LNCAP (cell line): ENCODE data around the gene COL4A1.

Experiments
- CTCF ChIP-seq: fragments of 450-650 bp; IDR thresholded peaks from 2 replicates; pipeline ENCODE4 v1.5.1; 2017; ENCODE audit warnings: mild to moderate bottlenecking

The COL4A1 gene

DNA sequence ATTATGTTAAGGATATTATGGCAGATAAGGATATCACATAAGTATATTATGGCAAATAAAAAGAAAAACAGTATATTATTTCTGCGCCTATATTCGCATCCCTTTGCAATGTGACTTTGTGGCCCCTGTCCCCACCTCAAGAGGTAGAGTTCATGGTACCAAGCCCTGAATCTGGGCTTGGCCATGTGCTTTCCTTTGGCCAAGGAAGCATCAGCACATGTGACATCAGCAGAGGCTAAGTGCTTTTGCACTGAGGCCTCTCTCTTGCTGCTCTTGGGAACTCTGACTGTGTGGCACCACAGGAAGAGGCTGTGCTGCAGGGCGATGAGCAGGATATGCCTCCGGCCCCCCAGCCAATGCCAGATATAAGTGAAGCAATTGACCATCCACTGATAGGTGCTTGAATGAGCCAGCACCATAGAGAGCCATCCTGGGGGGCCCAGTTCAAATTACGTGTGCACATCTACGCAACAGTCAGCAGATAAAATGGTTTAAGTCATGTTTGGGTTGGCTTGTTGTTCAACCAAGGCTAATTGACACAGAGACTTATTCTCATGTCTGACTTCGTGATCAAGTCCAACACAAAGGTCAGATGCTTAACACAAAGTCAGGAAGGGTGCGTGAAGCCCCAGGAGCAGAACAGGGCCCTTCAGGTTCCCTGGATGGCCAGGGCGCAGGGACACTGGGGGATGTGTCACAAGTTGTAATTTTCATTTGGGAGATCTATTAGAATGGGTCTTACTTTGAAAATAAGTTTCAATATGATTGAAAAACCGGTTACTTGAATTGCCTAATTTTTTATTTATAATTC lies 173.3 kb downstream of the COL4A1 start:
- TF ChIP-seq CTCF: no peak

DNA sequence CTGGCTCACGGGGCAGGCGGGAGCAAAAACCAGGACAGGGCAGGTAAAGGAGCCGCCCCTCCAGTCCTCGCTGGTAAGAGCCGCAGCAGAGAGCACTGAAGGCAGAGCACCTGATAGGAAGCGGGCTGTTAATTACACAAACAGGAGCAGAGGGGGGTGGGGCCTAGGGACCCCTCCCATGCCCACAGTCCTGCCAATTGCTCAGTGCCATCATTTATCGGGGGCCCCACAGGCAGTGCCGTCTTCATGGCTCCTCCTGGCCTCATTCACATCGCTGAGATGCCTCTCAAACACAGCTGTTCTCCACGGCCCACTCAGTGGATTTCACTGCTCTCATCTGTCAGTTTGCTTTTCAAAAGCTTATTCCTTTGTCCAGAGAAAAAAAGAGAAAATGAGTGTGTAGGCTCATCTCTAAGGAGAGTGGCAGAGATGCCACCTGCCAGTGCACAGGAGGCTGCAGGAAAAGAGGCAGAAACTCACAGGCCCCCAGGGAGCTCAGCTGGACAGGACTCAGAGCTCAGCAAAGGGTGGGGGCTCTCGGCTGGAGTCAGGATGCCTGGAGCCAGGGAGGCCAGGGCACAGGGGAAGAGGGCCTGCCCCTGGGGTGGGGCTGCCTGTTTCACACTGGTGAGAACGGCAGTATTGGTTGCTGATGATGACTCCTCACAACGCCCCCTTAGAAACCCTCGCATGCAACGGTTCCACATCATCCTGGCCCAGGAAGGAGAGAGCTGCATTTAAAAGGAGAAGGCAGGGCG lies 174.6 kb downstream of the COL4A1 start:
- TF ChIP-seq CTCF: no peak

- TF ChIP-seq CTCF: no peak
Measured at GRCh38 chr13:110131424-110131823, 175.5 kb downstream of the COL4A1 start.

DNA sequence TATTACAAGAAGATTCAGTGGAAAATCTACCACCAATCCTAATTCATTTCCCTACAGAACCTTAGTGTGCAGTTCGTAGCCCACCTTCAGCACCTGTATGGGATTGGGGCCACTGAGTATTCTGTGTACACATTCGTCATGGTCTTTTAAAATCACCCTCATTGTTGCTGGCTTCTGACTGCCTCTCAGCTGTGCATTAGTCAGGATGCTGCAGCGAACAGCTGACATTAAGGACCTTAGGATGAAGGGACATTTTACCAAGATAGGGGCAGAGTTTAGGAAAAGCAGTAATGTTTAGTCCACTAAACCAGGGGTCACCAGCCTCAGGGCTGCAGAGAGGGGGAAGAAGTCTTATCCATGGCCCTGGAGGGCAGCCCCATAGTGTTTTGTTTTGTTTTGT lies 176.5 kb downstream of the COL4A1 start:
- no peak for TF ChIP-seq CTCF

DNA sequence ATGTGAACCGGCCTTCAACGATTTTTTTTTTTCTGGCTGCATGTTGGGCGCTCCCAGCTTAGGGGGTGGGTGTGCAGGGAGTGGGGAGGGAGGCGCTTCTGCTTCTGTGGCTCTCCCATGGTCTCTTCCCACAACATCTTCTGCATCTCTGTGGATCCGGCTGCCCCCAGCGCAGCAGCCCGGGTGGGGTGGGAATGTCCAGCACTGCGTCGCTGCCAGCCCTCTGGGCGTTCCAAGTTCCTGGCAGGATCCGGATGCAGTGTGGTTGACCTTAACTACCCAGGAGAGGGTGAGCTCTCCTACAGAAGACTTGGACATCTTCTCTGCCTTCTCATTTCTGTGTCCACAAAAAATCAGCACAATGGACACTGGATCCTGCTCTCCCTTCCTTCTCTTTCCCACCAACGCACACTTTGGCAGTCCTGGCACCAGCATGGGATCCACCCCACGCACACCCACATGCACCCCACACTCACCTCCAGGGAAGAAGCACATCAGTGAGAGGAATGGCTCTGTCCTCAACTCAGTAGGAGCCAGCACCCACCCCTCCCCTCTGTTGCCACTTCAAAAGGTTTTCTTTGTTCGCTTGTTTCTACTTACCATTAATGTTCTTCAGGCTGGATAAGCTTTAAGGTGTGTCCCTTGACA lies 177.3 kb downstream of the COL4A1 start:
- TF ChIP-seq CTCF: no peak

DNA sequence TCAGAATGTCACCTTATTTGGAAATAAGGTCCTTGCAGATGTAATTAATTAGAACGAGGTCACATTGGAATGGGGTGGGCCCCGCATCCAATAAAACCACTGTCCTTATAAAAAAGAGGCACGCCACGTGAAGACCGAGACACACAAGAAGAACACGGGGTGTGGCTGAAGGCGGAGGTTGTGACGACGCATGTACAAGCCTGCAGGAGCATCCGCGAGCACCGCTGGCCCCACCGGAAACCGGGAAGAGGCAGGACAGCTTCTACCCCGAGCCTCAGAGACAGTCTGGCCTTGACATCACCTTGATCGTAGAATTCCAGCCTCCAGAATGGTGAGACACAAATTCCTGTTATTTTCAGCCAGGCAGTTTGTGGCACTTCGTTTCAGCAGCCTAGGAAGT lies 177.9 kb downstream of the COL4A1 start:
- TF ChIP-seq CTCF: no peak

GRCh38 chr13:110128546-110128945 lies 178.4 kb downstream of the COL4A1 start:
- no peak for TF ChIP-seq CTCF
